Neural progenitor cell (in vitro differentiated cells): Measurements from ENCODE around the gene KLHL29.

Experiments used
- EZH2 ChIP-seq: fragments of 200-600 bp; sonication (generic); IDR thresholded peaks from 2 replicates; pipeline ENCODE4 v1.6.1; 2017; ENCODE audit warnings: antibody characterized with exemption, mild to moderate bottlenecking, moderate library complexity
- EZH2phosphoT487 ChIP-seq: fragments of 200-600 bp; sonication (generic); IDR thresholded peaks from 2 replicates; pipeline ENCODE4 v1.6.1; 2017; ENCODE audit warnings: antibody characterized with exemption

DNA sequence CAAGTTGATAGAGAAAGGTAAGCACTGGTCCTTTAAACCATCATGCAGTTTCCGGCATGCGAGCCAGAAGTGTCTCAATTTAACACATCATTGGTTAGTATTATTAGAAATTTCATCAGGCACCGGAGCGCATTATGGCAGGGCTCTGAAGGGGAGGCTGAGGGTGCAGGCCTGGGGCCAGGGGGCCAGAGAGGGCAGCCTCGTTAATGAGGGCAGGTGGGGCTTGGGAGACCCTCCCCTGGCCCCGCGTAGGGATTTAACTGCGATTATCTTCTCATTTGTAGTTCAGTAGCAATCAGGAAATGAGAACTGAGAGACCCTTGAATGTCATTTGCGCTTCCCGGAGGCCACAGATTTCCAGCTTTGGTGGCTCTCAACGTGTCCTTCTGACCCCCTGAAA is 246.4 kb downstream of the KLHL29 start:
- TF ChIP-seq EZH2phosphoT487 = no peak
- TF ChIP-seq EZH2 = no peak
